OCI-M2 (cell line): ENCODE data around the gene SHTN1.

ENCODE experiments used
- DNase-seq: peaks from one replicate; lab custom pipeline; 2025; ENCODE audit not compliant: unreplicated experiment; lab: John Stamatoyannopoulos, UW

SHTN1 gene

DNA sequence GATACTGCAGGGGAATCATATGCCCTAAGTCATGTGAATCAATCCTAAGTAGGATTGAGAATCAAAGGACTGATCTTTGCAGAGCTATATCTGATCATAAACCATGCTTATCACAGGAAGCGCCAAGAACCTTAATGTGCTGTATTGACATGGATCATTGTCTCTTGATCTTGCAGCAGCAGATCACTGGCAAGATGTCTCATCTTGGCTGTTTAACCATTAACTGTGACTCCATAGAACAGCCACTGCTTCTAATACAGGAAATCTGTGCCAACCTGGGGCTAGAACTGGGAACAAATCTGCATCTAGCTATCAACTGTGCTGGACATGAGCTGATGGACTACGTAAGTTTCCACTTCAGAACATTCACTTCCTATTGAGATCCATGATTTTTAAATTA is 134.0 kb downstream of the SHTN1 start:
- no peak for DNase-seq

DNA sequence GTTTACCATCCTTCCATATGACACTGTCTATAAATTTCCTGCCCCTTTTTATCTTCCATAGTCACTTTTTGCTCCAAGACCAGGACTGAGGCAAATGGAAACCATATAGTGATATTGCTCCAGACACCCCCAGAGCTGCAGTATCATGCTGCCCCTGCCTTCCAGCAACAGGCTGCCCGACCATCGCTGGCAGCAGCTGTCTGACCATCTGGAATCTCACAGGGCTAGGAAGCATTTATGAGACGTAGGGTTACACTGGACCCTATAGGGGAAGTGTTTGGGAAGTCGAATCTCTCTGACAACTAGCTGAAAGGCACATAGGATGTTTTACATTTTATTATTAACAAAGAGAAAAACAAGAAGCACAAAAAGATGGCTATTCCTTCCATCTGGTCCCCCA is 136.3 kb downstream of the SHTN1 start:
- DNase-seq = no peak

DNA sequence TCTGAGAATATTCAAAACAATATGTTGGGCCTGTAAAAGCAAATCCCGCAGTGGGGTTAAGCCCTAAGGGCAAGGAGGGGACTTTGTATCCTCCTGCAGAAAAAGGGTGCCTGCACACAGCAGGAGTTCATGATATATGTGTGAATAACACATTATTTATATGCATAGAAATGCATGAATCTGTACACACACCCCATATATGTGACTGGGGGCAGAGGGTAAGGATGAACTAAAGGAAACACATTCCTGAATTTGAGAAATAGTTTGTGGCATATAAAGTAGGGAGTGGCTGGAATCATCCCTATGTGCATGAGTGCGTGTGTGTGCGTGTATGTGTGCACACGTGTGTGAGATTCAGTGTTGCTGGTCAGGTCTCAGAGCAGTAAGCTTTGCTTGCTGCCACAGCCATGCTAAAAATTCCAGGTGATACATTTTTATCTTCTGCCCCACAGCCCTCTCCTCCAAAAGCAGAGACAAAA is 136.8 kb downstream of the SHTN1 start:
- no peak for DNase-seq

DNA sequence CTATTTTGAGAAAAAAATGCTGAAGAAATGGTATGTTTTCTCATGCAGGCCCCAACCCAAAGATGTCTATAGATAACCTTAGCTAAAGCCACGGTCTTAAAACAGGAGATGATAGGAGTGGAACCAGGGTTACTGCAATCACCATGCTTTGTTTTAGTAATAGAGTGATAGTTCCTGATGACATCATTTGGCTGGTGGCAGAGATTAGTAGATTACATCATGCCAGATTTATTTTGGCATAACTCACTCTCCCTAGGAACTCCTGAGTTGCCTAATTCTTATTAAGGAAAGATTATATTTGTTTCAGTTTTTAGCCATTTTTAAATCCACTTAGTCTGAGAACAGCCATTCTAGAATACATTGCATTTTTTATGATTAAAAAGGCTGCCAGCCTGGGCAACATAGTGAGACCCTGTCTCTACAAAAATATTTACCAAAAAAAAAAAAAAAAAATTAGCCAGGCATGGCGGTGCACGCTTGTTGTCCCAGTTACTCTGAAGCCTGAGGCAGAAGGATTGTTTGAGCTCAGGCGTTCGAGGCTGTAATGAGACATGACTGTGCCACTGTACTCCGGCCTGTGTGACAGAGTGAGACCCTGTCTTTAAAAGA is 137.9 kb downstream of the SHTN1 start:
- no peak for DNase-seq

DNA sequence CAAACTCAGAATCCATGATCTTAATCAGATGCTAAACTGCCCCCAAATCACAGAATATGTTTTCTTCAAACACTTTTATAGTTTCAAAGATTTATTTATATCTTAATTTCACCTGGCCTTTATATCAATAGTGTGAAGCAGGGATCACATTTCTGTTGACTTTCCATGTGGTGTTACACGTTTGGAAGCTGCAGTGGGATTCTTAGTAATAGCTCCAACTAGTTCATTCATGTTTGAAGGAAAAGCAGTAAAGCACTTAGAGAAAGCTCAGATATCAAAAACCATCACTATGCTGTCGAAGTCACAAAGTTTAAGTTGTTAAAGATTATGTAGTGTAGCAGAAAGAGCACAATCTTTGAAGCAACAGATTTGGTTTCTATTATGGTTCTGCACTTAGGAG is 138.9 kb downstream of the SHTN1 start:
- DNase-seq = no peak

DNA sequence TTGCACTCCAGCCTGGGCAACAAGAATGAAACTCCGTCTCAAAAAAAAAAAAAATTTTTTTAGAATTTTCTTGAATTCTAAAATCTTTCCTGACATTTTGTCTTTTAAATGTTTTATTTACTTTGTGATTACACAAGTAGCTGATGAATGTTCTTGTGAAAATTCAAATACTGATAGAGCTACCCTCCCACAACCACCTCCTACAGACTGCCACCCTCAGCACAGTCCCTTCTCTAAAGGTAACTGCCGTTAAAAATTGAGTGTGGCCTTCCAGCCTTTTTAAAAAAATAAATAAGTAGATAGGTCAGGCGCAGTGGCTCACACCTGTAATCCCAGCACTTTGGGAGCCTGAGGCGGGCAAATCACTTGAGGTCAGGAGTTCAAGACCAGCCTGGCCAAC is 140.6 kb downstream of the SHTN1 start:
- no peak for DNase-seq

DNA sequence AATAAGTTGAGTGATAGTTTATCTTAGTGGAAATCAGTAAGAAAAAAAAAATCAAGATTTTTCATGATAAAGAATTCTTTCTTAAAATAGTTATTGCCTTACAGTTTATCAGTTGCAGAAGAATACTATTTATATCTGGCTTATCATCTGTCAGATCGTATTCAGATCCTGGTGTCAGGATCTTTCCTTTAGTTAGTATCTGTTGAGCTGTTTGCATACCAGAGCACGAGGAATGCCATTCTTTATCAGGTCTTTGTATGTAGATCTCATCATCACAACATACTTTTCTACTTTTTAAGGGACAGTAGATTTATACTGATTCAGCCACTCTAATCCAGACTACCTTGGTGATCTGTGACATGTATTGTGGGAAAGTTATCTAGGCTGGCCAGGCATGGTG is 143.2 kb downstream of the SHTN1 start:
- no peak for DNase-seq

DNA sequence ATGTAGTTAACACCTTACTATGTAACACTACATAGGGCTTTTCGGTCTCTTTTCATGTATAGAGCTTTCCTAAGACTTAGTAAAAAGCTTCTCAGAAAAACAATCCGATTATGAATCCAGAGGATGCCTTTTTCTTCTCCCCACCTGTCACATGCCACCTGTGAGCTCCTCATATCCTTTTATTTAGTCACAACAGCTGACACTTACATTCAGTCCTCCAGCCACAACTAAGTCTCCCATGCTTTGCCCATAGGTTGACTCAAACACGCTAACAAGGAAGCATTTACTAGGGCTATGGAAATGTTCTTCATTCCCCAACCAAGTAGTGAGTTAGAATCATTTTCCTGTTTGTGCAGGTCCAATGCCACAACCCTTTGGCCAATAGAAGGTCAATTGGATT is 147.8 kb downstream of the SHTN1 start:
- no peak for DNase-seq

DNA sequence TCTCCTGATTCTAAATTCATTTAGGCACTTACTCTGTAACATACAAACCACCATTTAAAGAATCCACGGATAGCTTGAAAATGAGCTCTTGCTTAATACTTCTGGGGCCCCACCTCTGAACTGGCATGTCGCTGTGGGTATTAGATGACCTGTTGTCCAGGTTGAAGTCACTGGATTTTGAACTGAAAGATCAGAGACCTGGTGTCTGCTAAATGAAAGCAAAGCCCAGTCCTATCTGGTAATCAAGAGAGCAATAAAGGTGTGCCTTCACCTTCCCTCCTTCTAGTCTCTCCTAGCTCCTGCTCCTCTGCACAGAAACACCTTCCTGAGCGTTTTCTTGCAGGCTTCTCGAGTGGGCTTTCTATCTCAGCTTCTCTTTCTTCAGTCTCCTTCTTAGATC is 151.3 kb downstream of the SHTN1 start:
- DNase-seq = no peak

DNA sequence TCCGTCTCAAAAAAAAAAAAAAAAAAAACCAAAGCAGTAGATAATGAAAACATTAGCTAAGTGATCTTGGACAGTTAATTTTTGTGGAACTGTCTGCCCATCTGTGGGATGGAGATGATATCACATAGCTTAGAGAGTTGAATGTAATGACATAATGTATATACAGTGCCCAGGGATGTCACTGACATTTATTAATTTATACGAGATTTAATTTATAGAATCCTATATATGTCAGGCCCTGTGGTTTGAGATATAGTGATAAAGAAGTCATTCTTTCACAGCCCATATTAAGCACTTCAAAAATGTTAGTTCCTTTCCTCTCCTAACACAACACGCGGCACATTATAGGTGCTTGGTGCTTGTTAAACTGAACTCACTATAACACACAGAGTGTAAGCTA is 151.7 kb downstream of the SHTN1 start:
- DNase-seq = no peak

DNA sequence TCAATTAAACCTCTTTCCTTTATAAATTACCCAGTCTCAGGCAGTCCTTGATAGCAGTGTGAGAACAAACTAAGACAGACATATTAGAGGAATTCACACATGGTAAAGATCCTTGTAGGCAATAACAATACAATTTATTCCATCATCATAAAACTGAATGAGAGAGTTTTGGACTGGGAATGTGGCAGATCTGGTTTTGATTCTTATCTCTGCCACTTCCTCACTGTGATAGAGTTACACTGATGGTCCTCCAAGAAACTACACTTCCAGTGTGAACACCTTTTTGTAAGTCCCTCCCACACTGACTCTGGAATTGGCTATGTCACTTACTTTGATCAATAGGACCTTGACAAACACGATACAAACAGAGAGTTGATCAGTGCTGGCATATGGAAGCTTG is 152.7 kb downstream of the SHTN1 start:
- no peak for DNase-seq

DNA sequence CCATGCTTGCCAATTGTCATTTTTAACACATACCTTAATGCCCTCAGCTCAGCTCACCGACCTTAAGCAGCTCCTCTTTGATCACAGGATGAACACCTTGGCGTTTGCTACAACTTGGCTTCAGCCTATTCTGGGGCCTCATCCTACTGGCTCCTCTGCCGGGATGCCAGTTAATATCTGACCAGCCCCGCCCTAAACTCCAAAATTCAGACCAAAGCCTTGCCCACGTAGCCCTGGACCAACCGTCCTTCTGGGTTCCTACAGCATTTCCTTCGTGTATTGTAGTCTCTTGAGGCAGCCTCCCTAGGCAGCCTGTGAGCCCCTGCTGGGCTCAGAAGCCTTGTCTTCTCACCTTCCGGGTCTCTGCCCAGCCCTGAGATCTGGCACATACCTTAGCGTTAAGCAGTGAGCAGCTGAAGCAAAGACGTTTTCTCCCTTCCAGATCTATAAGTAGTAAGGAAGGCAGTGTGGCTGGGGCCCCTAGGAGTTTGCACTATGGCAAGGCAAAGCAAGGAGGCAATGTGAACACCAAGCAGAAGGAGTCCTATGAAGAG is 154.9 kb downstream of the SHTN1 start:
- no peak for DNase-seq

DNA sequence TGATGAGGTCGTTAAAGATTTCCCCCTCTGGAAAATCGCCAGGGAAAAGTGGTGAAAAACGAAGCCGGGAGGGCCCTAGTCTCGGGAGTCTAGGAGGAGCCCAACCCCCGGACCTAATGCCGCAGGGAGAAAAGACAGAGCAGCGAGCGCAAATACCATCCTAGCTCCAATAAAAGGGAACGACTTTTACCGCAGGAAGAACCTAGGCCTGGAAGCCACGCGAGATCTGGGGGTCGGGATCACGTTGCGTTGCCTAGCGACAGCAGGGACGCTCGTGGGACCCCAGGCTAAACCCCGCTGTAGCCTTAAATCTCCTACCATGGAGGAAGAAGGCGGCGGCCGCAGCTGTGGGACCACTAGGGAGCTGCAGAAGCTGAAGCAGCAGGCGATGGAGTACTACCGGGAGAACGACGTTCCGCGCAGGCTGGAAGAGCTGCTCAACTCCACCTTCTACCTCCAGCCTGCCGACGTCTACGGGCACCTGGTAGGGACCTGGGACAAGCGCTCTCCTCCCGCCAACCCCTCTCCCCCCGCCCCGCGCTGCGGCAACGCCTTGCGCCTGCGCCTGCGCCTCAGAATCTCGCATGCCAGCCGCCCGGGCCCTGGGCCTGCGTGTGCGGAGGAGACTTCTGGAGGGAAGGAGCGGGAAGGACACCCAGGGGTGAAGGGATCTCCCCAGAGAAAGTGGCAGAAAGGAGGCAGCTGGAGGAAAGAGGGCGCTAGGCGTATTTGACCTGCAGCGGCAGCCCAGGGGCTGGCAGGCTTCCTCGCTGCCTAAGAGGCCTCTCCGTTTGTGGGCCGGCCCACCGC is 155.5 kb downstream of the SHTN1 start, which contains the start of gene ENO4:
Gene ENO4, plus strand, starts transcription at position 252 of the 810 bp plus-strand sequence. Its CDS starts 68 bp downstream, at position 320.
- no peak for DNase-seq

DNA sequence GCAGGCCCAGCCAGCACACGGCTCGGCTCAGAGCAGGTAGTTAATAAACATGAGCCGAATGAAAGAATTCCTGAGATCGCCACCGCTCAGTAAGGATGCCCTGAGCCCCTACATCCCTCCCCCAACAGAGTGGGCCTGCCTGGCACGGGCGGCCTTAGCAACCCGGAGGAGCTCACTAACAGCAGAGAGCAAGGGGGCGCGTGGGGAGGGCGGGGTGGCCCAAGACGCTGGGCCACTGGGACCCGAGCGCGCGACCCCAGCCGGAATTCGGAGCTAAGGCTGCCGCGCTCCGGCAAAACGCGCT is 156.1 kb downstream of the SHTN1 start:
- no peak for DNase-seq

DNA sequence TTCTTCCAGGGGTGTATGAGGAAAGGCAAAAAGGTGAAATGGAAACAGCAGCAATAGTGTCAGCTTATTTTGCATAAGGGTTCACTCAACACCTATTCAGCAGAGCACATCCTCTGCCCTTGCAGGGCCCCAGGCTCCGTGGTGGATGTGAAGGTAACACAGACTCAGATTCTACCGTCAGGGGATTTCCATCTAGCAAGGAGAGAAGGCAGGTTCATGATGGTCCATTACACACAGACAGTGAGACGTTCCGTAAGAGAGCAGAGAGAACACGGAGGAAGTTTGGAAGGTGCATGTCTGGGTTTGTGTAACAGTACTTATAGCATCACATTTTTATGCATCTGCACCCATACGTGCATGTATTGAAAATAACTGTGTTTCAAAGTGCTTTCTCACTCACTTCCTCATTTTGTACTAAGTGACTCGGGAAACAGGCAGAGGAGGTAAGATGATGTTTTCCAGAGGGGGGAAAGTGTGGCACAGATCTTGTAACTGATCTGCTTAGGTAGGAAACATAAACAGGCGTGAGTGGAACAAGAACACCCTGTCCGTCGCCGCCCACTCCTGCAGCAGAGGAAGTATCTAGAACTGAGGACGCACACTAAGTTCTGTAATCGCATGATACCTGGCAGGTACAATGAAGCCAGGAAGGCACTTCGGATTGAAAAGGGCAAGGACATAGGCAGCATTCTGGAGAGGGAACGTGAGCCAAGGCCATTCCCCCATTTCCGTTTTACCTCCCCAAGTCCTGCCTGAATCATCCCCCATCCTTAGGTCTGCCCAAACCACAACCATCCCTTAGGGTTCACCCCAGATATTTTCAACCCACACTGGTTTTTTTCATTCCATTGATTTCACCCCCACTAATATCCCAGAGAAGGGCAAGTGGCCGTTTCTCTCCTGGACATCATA is 156.7 kb downstream of the SHTN1 start:
- no peak for DNase-seq

DNA sequence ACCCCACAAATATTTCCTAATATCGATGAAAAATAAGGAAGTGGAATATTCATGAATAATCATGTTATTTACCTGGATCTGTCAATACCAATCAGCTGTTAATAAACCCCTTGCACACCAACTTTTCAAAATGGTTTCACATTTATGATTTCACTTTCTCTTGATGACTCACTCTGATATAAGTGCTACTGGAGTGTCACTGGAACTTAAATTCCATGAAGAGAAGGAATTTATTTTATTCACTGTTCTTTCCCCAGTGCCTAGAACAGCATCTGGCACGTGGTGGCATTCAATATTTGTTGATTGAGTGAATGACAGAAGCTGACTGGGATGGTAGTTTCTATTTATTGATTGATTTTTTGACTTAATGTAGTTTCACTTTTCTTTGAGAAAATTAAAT is 159.2 kb downstream of the SHTN1 start:
- DNase-seq = no peak

DNA sequence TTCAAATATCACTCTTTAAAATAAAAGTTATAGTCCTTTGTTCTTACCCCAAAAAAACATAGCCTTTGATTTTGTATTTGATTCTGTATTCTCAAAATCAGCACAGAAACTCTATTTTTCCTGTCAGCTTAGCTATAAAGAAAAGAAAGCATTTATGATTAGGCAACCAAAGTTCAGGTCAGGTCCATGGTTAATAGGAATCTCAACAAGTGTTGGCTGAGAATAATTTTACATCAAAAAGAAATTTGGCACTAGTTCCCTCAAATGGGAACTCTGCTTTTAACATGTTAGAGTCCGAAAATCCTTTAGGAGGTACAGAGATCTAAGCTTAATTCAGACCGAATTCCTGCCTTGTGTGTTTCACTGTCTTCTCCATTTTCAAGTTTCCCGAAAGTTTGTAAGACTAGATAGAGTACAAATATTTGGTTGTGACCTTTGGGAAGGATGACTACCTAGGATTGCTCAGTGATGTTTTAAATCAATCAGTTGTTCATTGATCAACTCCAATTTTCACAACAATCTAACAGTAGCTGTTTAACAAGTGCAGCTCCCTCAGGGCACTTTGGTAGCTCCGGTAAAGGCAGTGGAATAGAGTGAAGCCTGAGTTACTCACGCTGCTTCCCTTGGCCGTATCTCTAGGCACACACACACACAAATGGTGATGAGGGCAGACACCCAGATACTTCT is 164.5 kb downstream of the SHTN1 start:
- no peak for DNase-seq

DNA sequence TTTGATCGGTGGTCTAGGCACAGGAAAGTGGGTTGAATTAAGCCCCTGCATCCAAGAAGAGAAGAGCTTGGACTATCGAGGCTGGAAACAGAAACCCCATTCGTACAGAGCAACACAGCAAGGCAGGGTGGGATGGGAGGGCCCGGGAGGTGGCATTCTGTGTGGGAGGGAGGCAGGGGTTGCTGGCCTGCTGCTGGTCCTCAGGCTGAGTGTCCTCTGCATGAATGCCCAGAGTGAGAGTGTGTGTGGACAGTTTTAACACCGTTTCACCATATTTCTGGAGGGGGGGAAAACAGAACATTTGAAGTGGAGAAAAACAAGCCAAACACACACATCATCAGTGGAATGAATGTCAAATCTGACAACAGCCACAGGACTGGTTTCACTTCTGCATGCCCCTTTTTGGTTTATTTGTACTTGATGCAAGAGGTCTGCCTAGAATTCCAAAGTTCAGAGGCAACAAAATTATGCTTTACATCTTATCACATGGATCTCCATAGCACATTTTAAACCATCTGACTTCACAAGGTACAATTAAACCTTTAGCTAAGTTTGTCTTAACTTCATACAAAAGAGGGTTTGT is 166.8 kb downstream of the SHTN1 start:
- DNase-seq = no peak

DNA sequence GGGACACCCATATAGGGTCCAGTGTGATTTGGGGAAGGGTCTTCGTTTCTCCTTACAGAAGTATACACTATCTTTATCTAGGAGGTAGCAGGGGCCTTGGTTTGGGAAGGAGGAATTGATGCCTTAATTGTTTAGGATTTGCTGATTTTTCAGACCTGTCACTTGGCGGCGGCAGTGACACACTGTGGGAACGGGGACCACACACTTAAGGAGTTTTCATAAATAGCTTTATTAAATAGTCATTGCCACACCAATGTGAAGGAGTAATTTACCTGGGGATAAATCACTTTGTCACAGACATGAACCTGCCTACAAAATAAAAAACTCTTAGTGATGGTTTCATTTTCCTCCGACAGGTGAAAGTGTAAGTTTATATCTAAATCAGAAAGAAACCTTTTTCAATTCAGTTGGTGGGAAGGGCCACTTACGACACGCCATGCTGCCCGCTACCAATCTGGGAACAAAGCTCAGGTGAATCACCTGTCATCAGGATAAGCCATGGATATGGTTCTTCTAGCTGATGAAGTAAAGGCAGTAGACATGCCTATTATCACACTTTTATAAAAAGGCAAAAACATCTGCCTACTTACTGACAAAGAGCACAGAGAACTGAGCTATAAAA is 168.0 kb downstream of the SHTN1 start:
- no peak for DNase-seq

DNA sequence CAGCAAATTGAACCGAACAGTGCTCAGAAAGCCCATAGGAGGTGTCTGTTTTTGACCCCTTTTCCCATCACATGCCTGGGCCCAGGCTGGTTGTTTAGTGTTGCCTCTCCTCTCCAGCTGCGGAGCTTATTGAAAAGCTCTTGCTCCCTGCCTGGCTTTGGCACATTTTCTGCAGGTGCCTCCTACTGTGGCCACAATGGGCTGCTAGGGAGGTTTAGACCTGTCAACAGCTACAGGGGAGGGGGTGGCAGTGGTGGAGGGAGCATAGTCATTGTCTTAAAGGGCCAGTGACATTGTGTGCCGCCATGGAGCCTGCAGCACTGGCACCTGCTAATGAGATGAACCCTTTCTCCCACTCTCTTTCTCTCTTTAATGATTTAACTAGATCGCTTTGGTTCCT is 168.9 kb downstream of the SHTN1 start:
- no peak for DNase-seq
